HFFc6 (cell line): ENCODE data around the gene CCDC8. TPM values are rescaled to one million over a fixed set of nuclear protein-coding genes. Genes with fewer than 3 reads are reported as not detected.
"Not testable (repeated sequence)": the region's sequence is repeated elsewhere in the genome, so short reads cannot be mapped to it uniquely, and the experiment has no call there.

Experiments used
- DNase-seq: peaks from one replicate; pipeline ENCODE4 v3.0.0-alpha.2; 2018
- H3K27ac Mint-ChIP-seq: 2 replicates; pipeline ENCODE4 v1.8.0; 2020; ENCODE audit warnings: mild to moderate bottlenecking, mixed read lengths
- H3K27me3 Mint-ChIP-seq: 2 replicates; pipeline ENCODE4 v1.8.0; 2021; ENCODE audit warnings: mild to moderate bottlenecking, moderate library complexity, mixed read lengths; ENCODE audit not compliant: insufficient read depth
- H3K36me3 Mint-ChIP-seq: 2 replicates; pipeline ENCODE4 v1.8.0; 2021; ENCODE audit warnings: low read depth, mixed read lengths
- H3K4me1 Mint-ChIP-seq: 2 replicates; pipeline ENCODE4 v1.8.0; 2020; ENCODE audit warnings: low read depth, mixed read lengths
- H3K4me3 Mint-ChIP-seq: 2 replicates; pipeline ENCODE4 v1.8.0; 2020; ENCODE audit warnings: mild to moderate bottlenecking, moderate library complexity, mixed read lengths
- H3K9me3 Mint-ChIP-seq: 2 replicates; pipeline ENCODE4 v1.8.0; 2020; ENCODE audit warnings: mild to moderate bottlenecking, mixed read lengths
- CTCF ChIP-seq: fragments of 200-600 bp; sonication (generic); IDR thresholded peaks from 2 replicates; pipeline ENCODE4 v1.5.0; 2021; ENCODE audit warnings: antibody characterized with exemption, mild to moderate bottlenecking
- total RNA-seq, 6 experiments: library from RNA; stranded (reverse); fragmentation: NEBNext Ultra II Directional; extraction: Animal tissue kit (Norgen Biotek cat#: 25700); gene quantifications; 2 replicates in 1 of 6; 3 replicates in 5 of 6; pipeline ENCODE4 v1.2.3, GENCODE V29; 2021

CCDC8 gene
- total RNA-seq, 6 experiments from 2014 or later = 6.3 to 10.6 (median 10.2) TPM

- Mint-ChIP-seq H3K9me3 (no peaks in the 10 kb centered on the region), H3K27me3 (no peaks in the 10 kb centered on the region), H3K4me3 (no peak overlapping the region), H3K4me1 (peaks cover 13% of the 10 kb centered on the region), H3K27ac (no peak overlapping the region), H3K36me3 (no peaks in the 10 kb centered on the region)
- DNase-seq = no peak
- TF ChIP-seq CTCF = no peak
Measured at GRCh38 chr19:46441866-46442265, 28.5 kb upstream of the CCDC8 start.

- not testable (repeated sequence) for H3K4me1 Mint-ChIP-seq, H3K4me3 Mint-ChIP-seq, H3K27me3 Mint-ChIP-seq, H3K9me3 Mint-ChIP-seq, H3K36me3 Mint-ChIP-seq, DNase-seq, H3K27ac Mint-ChIP-seq
Measured at GRCh38 chr19:46435689-46436088, 22.3 kb upstream of the CCDC8 start.

GRCh38 chr19:46435009-46435408 is 21.6 kb upstream of the CCDC8 start:
- Mint-ChIP-seq H3K4me3 (no peak overlapping the region), H3K4me1 (no peaks in the 10 kb centered on the region), H3K9me3 (no peaks in the 10 kb centered on the region), H3K27ac (no peak overlapping the region), H3K27me3 (no peaks in the 10 kb centered on the region; the same call in 1 of the 2 replicates), H3K36me3 (no peaks in the 10 kb centered on the region)
- DNase-seq = no peak
- no peak for TF ChIP-seq CTCF

- H3K4me1 Mint-ChIP-seq = not testable (repeated sequence)
Measured at GRCh38 chr19:46433470-46433869, 20.1 kb upstream of the CCDC8 start.

GRCh38 chr19:46431824-46432223 is 18.5 kb upstream of the CCDC8 start:
- no peaks in the 10 kb centered on the region for H3K36me3 Mint-ChIP-seq
- peak; percentile 33; the same call in 1 of the 2 replicates for TF ChIP-seq CTCF
- no peaks in the 10 kb centered on the region for H3K9me3 Mint-ChIP-seq
- H3K27me3 Mint-ChIP-seq = peaks cover 10% of the 10 kb centered on the region
- no peak overlapping the region for H3K27ac Mint-ChIP-seq
- H3K4me1 Mint-ChIP-seq = peaks cover 11% of the 10 kb centered on the region
- DNase-seq = no peak
- no peak overlapping the region for H3K4me3 Mint-ChIP-seq

More at GRCh38 chr19:46433470-46433869, 20.1 kb upstream of the CCDC8 start:
- H3K4me3 Mint-ChIP-seq, H3K27me3 Mint-ChIP-seq, H3K36me3 Mint-ChIP-seq, DNase-seq, H3K9me3 Mint-ChIP-seq, H3K27ac Mint-ChIP-seq: not testable (repeated sequence)

GRCh38 chr19:46429999-46430398 is 16.6 kb upstream of the CCDC8 start:
- H3K27me3 Mint-ChIP-seq = peaks cover 21% of the 10 kb centered on the region
- H3K9me3 Mint-ChIP-seq = no peaks in the 10 kb centered on the region

More at GRCh38 chr19:46429999-46430398, 16.6 kb upstream of the CCDC8 start:
- Mint-ChIP-seq H3K27ac (no peak overlapping the region), H3K4me1 (peaks cover 22% of the 10 kb centered on the region), H3K36me3 (no peaks in the 10 kb centered on the region), H3K4me3 (no peak overlapping the region)
- TF ChIP-seq CTCF = no peak
- DNase-seq = no peak
